Body of pancreas (tissue), 4 donors: ENCODE measurements around the gene CAMK2D. TPM values are rescaled to one million over a fixed set of nuclear protein-coding genes. Genes with fewer than 3 reads are reported as not detected.
A peak's percentile ranks its signal among the peaks of the same experiment; 100 is the strongest.

ENCODE experiments used
- ATAC-seq: fragments of 150-250 bp; one replicate; pipeline ENCODE4 v1.9.1; 2016
- DNase-seq, 4 donors: peaks; one replicate each; pipeline ENCODE4 v3.0.0-alpha.2; 2019
- H3K27ac ChIP-seq, 4 donors: fragments of 200-600 bp; sonication (generic); 1 replicate in 3 of 4; 2 replicates in 1 of 4; pipeline versions ENCODE4 v1.5.1 to v1.6.1; 2016 to 2019; ENCODE audit warnings: mild to moderate bottlenecking in 1 of 4, mixed read lengths in 1 of 4, moderate library complexity in 1 of 4
- H3K27me3 ChIP-seq, 2 donors: fragments of 200-600 bp; sonication (generic); one replicate each; pipeline ENCODE4 v1.6.0; 2016; ENCODE audit warnings: mild to moderate bottlenecking in 1 of 2
- H3K36me3 ChIP-seq, 2 donors: fragments of 200-600 bp; sonication (generic); replicated peaks in 1 of 2; 2 replicates each; pipeline ENCODE4 v1.5.1; 2016; ENCODE audit warnings: low read depth in 2 of 2; ENCODE audit not compliant: insufficient read depth in 1 of 2
- H3K4me1 ChIP-seq: fragments of 200-600 bp; sonication (generic); one replicate; pipeline ENCODE4 v1.6.0; 2016
- H3K4me3 ChIP-seq, 2 donors: fragments of 200-600 bp; sonication (generic); 1 replicate in 1 of 2; 2 replicates in 1 of 2; pipeline ENCODE4 v1.5.1; 2016 to 2019
- H3K9me3 ChIP-seq, 3 donors: fragments of 200-600 bp; sonication (generic); 1 replicate in 2 of 3; 2 replicates in 1 of 3; pipeline ENCODE4 v1.5.1; 2016
- CTCF ChIP-seq, 7 experiments: fragments of 450-650 bp in 4 of 7; fragments of 200-600 bp in 3 of 7; sonication (generic) in 3 of 7; IDR thresholded peaks; one replicate each; pipeline ENCODE4 v1.5.1; 2016 to 2019; ENCODE audit warnings: antibody characterized with exemption in 7 of 7
- POLR2A ChIP-seq, 3 donors: fragments of 450-650 bp; IDR thresholded peaks; one replicate each; pipeline ENCODE4 v1.6.1; 2016; ENCODE audit warnings: antibody characterized with exemption in 3 of 3, mild to moderate bottlenecking in 2 of 3
- WGBS, 2 donors: methylation state at CpG; one replicate each; pipeline ENCODE4 v1.1.5; 2017; 5-methylcytosine and 5-hydroxymethylcytosine counted together
- intact Hi-C: fragments of 100-400 bp; cut with DNase I; formaldehyde crosslinking; loops from one replicate; pipeline ENCODE4 v1.15.1; 2023
- total RNA-seq, 2 donors: library from RNA; depleted of rRNA; stranded (reverse); fragments of >200 nt; gene quantifications; one replicate each; pipeline ENCODE4 v1.1.0, GENCODE V29; 2016

Gene CAMK2D
- total RNA-seq, 2 donors from 2014 or later: 25.7 to 29.3 TPM

GRCh38 chr4:113760795-113761619 lies 531 bp downstream of the CAMK2D start:
- Histone ChIP-seq H3K4me1 (peaks cover 10% of the 10 kb centered on the region), H3K36me3 (no peaks in the 10 kb centered on the region), H3K27ac (peak overlapping the region; percentile 97 to 99 (median 99)), H3K9me3 (no peaks in the 10 kb centered on the region), H3K4me3 (peak overlapping the region; percentile 48 to 77), H3K27me3 (no peaks in the 10 kb centered on the region)
- intact Hi-C loops: no loop called here
- 0% methylated on average over 29 to 64 of the region's 64 CpGs for WGBS, 2 donors
- DNase-seq (peak; percentile 76 to 85 (median 79)), ATAC-seq (peak; percentile 68)
- TF ChIP-seq POLR2A (IDR thresholded peaks at IDR 0.05) (peak in 2 of 3 donors; percentile 45 to 72), CTCF (IDR thresholded peaks at IDR 0.05) (no peak)

- intact Hi-C loops: no loop called here
- Histone ChIP-seq H3K27ac (peak overlapping the region; percentile 97 to 99 (median 99)), H3K27me3 (no peaks in the 10 kb centered on the region), H3K36me3 (no peaks in the 10 kb centered on the region), H3K9me3 (no peaks in the 10 kb centered on the region), H3K4me1 (peaks cover 13% of the 10 kb centered on the region), H3K4me3 (peak overlapping the region; percentile 48 to 77)
- ATAC-seq: no peak
- TF ChIP-seq CTCF (IDR thresholded peaks at IDR 0.05) (no peak), POLR2A (IDR thresholded peaks at IDR 0.05) (no peak)
- DNase-seq: peak; percentile 23 to 50 (median 26)
- 2 to 3% methylated on average over 17 to 22 of the region's 22 CpGs for WGBS, 2 donors
These were observed 1.3 kb downstream of the CAMK2D start for GRCh38 chr4:113760094-113760794.

GRCh38 chr4:113759696-113760093 lies 1.8 kb downstream of the CAMK2D start:
- 9 to 13% methylated on average over 4 of the region's 4 CpGs for WGBS, 2 donors
- Histone ChIP-seq H3K27me3 (no peaks in the 10 kb centered on the region), H3K4me3 (peak overlapping the region; percentile 48 to 77), H3K4me1 (peaks cover 11% of the 10 kb centered on the region), H3K36me3 (no peaks in the 10 kb centered on the region), H3K9me3 (no peaks in the 10 kb centered on the region), H3K27ac (peak overlapping the region in 2 of 4 donors; percentile 97 to 99)
- intact Hi-C loops: no loop called here
- TF ChIP-seq POLR2A (IDR thresholded peaks at IDR 0.05) (no peak), CTCF (IDR thresholded peaks at IDR 0.05) (no peak)
- DNase-seq (no peak), ATAC-seq (no peak)

DNA sequence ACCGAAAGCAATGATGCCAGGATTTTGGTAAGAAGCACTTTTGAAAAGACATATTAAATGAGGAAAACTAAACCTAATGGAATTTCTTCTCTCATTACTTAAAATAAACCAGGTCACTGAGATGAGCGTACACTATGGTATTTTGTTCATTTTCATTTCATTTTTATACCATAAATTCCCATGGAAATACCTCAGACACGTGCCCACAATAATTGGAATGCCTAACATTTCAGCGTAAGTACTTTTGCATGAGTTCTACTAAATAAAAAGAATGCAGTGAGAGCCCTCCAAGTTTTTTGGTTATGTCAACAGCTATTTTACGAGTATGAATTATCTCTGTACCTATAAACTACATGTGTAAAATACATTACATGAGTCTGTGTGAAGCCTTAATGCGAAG lies 3.2 kb downstream of the CAMK2D start:
- no peaks in the 10 kb centered on the region for H3K36me3 ChIP-seq
- H3K27me3 ChIP-seq: no peaks in the 10 kb centered on the region
- no peak for ATAC-seq
- no peak for DNase-seq
- no peaks in the 10 kb centered on the region for H3K9me3 ChIP-seq
- no peak for TF ChIP-seq CTCF (IDR thresholded peaks at IDR 0.05)
- no peak overlapping the region for H3K4me3 ChIP-seq
- H3K27ac ChIP-seq: no peak overlapping the region
- intact Hi-C loops: no loop called here
- 91 to 92% methylated on average over 6 of the region's 6 CpGs for WGBS, 2 donors
- H3K4me1 ChIP-seq: peaks cover 9% of the 10 kb centered on the region
